COLO668 (cell line): ENCODE data around the gene SURF2.
"Not testable (repeated sequence)": the region's sequence is repeated elsewhere in the genome, so short reads cannot be mapped to it uniquely, and the experiment has no call there.

Source experiments
- DNase-seq: peaks from one replicate; lab custom pipeline; 2025; ENCODE audit not compliant: unreplicated experiment; lab: John Stamatoyannopoulos, UW

SURF2 gene

GRCh38 chr9:133356391-133357091, at the start of gene SURF2, which contains the start of gene SURF1:
TSS of gene SURF2 (plus strand) at chr9:133356550. CDS start at chr9:133356593, 43 bp downstream.
TSS of gene SURF1 (minus strand) at chr9:133356487. CDS start at chr9:133356453, 34 bp downstream.
- peak; percentile 94 for DNase-seq

- no peak for DNase-seq
Observed at GRCh38 chr9:133307301-133307700, 49.0 kb upstream of the SURF2 start.

- DNase-seq: no peak
Observed at GRCh38 chr9:133309608-133310007, 46.7 kb upstream of the SURF2 start.

DNA sequence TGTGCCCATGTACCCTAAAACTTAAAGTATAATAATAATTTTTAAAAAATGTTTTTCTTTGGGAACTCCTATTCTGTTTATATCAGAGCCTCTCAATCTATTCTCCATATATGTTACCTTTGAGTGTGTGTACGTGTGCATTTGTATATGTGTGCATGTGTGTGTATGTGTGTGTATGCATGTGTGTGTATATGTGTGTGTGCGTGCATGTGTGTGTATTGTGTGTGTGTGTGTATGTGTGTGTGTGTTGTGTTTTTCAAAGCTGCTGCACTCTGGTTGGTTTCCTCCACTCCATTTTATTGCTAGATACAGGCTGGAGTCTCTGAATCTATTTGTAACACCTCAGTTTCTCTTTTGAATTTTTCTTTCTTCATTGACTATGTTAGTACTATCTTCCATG, 40.4 kb upstream of the SURF2 start:
- no peak for DNase-seq

DNA sequence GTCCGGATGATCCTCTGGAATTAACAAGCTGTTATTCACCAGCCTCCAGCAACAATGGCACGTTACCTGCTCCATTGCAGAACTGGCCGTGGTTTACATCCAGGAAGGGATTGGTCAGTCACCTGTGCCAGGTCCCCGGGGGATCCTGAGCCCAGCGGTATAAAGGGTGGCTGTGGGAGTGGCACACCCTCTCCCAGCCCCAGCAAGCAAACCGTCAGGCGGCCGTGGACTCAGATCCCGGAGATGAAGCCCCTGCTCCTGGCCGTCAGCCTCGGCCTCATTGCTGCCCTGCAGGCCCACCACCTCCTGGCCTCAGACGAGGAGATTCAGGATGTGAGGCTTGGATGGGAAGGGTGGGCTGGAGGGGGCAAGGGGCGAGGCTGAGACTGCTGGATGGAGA, 38.8 kb upstream of the SURF2 start:
- DNase-seq: not testable (repeated sequence)

- no peak for DNase-seq
Observed at GRCh38 chr9:133320421-133320881, 35.9 kb upstream of the SURF2 start.

- DNase-seq: no peak
Observed at GRCh38 chr9:133321411-133321935, 34.9 kb upstream of the SURF2 start.

GRCh38 chr9:133322701-133323100, 33.6 kb upstream of the SURF2 start:
- DNase-seq: no peak

DNA sequence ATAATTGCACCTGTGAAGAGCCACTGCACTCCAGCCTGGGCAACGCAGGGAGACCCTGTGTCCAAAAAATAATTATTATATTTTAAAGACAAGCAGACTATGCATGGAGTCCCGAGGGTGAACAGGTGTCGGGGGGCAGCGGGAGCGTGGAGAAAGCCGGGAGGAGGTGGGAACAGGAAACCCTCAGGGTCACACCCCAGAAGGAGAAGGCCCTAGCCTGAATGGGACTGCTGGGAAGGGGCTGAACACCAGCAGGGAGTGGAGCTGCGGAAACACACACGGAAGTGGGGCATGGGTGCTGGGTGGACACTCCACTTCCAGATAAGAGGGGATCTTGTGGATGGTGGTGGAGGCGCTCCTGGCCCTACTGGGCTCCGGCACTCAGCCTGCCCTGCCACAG, 33.1 kb upstream of the SURF2 start:
- no peak for DNase-seq

GRCh38 chr9:133323991-133324703, 32.2 kb upstream of the SURF2 start:
- DNase-seq: no peak

DNA sequence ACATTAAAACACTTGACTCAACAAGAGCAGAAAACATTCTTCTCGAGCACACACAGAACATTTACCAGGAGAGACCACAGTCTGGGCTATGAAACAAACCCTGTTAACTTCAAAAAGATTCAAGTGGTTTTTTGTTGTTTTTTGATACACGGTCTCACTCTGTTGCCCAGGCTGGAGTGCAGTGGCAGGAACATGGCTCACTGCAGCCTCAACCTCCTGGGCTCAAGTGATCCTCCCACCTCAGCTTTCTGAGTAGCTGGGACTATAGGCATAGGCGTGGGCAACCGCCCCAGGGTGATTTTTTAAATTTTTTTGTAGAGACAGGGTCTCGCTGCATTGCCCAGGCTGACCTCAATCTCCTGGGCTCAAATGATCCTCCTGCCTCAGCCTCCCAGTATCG, 29.3 kb upstream of the SURF2 start:
- DNase-seq: not testable (repeated sequence)

DNA sequence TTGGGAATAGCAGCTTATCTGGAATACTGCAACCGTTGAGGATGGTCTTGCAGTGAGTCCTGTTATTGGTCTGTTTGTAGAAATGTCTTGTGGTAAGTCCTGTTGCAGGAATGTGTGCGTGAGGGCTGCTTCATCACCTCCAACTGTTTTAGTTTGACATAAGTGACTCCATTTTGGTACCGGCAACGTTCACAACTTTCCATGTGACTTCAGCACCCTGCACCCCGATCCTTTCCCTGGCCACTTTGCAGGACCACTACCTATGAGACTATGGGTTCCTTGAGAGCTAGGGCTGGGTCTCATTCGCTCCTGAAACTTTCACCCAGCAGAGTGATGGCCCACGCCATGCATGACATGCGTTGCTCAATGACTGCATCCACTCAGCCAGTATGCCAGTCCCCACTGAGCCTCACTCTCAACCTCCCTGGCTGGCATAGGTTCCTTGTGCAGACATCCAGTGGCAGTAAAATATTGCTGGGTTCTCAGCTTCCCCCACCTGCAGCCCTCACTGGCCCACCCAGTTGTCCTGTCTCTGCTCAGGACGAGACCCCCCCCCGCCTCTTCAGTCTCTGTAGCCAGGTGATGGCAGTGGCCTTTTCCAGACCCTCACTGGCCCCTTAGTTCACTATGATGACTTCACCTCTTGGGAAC, 28.4 kb upstream of the SURF2 start:
- DNase-seq: no peak

DNA sequence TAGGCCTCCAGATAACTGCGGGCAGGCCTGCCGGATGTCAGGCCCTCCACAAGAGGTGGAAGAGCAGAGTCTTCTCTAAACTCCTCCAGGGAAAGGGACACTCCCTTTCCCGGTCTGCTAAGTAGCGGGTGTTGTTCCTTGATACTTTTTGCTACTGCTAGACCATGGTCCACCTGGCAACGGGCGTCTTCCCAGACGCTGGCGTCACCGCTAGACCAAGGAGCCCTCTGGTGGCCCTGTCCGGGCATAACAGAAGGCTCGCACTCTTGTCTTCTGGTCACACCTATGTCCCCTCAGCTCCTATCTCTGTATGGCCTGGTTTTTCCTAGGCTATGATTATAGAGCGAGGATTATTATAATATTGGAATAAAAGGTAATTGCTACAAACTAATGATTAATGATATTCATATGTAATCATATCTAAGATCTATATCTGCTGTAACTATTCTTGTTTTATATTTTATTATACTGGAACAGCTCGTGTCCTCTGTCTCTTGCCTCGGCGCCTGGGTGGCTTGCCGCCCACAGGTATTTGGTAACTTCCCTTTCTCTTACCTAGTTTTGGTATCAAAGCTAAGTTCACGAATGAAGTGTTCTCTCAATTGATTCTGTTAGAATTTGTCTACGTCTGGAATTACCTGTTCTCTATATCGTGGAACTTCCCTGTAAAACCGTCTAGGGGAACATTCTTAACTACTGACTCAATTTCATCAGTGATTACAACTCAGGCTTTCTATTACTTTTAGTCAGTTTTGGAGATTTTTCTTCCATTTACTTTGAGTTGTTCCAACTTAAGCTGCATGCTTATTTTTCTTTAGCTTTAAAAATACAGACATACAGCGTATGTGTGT, 26.8 kb upstream of the SURF2 start:
- DNase-seq: not testable (repeated sequence)

DNA sequence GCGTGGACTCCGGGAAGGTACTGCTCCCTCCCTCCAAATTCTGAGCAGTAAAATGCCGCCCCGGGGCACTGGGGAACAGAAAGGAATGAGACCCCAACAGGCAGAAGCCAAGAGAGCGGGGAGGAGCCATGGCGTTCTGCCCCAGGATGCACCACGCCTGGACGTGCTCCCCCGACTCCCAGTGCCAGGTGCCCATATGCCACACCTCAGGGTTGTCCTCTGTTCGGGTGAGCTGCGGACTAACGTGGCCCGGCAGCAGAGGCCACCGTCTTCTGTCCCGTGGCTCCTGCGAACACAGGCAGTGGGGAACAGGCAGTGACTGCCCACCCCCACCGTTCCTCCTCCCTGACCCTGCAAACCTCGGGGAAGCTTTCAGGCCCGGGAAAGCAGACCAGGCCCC, 25.1 kb upstream of the SURF2 start:
- no peak for DNase-seq

DNA sequence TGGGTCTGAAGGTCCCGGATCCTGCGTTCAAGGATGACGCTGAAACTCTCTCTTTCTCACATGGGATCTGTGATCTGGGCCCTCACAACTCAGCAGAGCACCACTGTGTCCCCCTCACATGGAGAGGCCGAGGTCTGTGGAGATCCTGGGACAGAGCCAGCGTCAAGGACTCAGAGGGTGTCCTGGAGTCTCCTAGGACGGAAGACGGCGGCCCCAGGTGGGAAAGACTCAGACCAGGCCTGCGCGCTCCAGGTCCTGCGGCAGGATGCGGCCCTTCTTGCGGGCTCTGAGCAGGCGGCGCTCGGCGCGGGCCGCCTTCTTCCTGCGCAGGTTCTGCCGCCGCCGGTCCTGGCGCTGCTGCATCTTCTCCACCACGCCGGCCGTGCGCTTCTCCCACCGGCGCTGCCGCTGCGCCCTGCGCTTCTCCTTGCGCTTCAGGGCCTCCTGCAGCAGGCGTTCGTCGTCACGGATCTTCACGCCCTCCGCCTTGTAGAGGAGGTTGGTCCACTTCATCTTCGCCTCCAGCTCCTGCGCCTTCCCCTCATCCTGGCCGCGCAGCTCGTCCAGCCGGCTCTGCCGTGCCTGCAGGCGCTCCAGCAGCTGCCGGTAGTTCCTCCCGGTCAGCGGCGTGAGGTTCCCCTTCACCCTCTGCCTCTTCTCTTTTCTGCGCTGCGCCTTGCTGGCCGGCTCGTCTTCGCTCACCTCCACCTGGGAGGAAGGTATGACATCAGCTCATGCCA, 24.5 kb upstream of the SURF2 start:
- no peak for DNase-seq

DNA sequence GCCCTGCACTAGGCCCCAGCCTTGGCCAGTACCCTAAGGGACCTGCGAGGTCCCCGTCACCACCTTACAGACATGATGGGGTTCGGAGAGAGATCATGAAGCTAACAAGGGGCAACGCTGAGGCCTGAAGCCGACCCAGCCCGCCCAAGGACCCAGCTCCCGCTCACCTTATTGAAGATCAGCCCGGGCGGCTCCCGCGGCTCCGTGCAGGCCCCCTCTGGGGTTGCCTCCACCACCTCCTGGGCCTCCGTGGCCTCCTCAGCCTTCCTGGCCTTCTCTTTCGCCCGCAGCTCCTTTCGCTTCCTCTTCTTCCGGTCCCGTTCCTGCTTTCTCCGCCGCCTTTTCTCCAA, 24.0 kb upstream of the SURF2 start:
- DNase-seq: no peak

- DNase-seq: no peak
Observed at GRCh38 chr9:133333011-133333410, 23.3 kb upstream of the SURF2 start.

DNA sequence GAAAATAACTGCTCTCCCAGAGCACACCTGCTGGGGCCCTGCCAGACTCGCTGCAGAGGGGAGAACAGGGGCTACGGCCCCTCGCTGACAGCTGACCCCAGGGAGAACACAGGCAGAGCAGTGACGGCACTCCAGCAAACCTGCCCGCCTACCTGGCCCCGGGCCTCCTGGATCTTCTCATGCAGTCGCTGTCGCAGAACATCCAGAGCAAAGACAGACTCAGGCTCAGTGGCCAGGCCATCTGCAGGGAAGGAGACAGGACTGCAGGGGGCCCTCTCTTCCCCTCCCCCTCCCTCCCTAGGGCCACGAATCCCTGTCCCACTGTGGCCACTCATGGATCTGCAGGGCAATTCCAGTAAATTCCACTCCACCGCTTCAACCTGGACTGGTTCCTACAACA, 22.8 kb upstream of the SURF2 start:
- DNase-seq: no peak

DNA sequence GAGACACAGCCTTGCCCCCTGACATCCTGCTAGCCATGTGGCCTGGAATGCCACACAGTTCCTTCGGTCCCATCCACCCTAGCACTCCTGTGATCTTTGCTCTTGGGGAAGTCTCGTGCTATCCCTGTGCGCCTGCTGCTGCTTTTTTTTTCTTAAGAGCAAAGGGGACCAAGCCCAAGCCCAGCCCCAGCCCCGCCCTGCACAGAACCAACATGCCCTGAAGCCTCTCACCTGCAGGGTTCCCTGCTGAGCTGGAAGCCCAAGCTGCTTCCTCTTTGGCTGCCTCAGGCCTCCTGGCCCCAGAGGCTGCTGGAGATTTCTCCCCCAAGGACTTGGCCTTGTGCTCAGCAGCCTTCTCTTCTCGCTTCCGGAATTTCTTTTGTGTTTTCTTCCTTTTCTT, 22.2 kb upstream of the SURF2 start:
- DNase-seq: peak; percentile 33

GRCh38 chr9:133334888-133335287, 21.5 kb upstream of the SURF2 start:
- DNase-seq: not testable (repeated sequence)
